H1 (cell line): ENCODE measurements around the gene LRCH1. TPM values are rescaled to one million over a fixed set of nuclear protein-coding genes. Genes with fewer than 3 reads are reported as not detected.

ENCODE experiments used
- ATF2 ChIP-seq: IDR thresholded peaks from 2 replicates; pipeline ENCODE4 v1.6.1; 2012; ENCODE audit warnings: low read length, inconsistent platforms
- GABPA ChIP-seq: IDR thresholded peaks from 2 replicates; pipeline ENCODE4 v1.6.1; 2011; ENCODE audit warnings: mild to moderate bottlenecking, low read length, moderate library complexity, borderline replicate concordance; ENCODE audit not compliant: insufficient read depth
- NANOG ChIP-seq: IDR thresholded peaks from 2 replicates; pipeline ENCODE4 v1.6.1; 2011; ENCODE audit warnings: low read length, low read depth, mild to moderate bottlenecking, inconsistent platforms; ENCODE audit not compliant: insufficient read depth, poor library complexity, severe bottlenecking
- SP2 ChIP-seq: IDR thresholded peaks from 2 replicates; pipeline ENCODE4 v1.6.1; 2012; ENCODE audit warnings: mild to moderate bottlenecking, low read length, inconsistent platforms
- TCF12 ChIP-seq: IDR thresholded peaks from 2 replicates; pipeline ENCODE4 v1.6.1; 2011; ENCODE audit warnings: low read depth, mild to moderate bottlenecking, low read length
- polyA plus RNA-seq, 7 experiments: library from polyadenylated mRNA; depleted of rRNA in 3 of 7; stranded (reverse) in 5 of 7; unstranded in 2 of 7; fragments of >200 nt in 5 of 7; fragments of 200-250 nt in 2 of 7; gene quantifications; 1 replicate in 5 of 7; 2 replicates in 1 of 7; 4 replicates in 1 of 7; pipeline versions ENCODE4 v1.2.1 to v1.2.3, GENCODE V29; 2011 to 2013; ENCODE audit warnings: missing spikeins in 2 of 7, mixed read lengths in 2 of 7
- total RNA-seq: library from RNA; stranded (reverse); fragmentation: NEBNext Ultra II Directional; extraction: Animal tissue kit (Norgen Biotek cat#: 25700); gene quantifications from 2 replicates; pipeline ENCODE4 v1.2.1, GENCODE V29; 2021
- TF ChIP-seq, protein P1 (sequence below): fragments of 300-600 bp; sonication (generic); IDR thresholded peaks from 2 replicates; pipeline ENCODE4 v1.7.1; 2012; ENCODE audit warnings: low read length, moderate library complexity, mild to moderate bottlenecking, inconsistent platforms; ENCODE audit not compliant: insufficient replicate concordance
- TF ChIP-seq, protein P2 (sequence below), 3 experiments: IDR thresholded peaks; 1 replicate in 2 of 3; 2 replicates in 1 of 3; pipeline versions ENCODE4 v1.5.1 to v1.6.1; 2011; ENCODE audit warnings: low read length in 3 of 3, mild to moderate bottlenecking in 3 of 3, inconsistent platforms in 2 of 3, low read depth in 1 of 3, moderate library complexity in 1 of 3; ENCODE audit not compliant: insufficient read depth in 1 of 3; ENCODE audit errors: control extremely low read depth in 1 of 3

Gene LRCH1
- total and polyA plus RNA-seq, 2 of the 8 experiments (the other 6 are each of a cell fraction or from before 2014, with no cell fraction given) = 3.0 to 10.1 TPM

- TF ChIP-seq, protein P1, sequence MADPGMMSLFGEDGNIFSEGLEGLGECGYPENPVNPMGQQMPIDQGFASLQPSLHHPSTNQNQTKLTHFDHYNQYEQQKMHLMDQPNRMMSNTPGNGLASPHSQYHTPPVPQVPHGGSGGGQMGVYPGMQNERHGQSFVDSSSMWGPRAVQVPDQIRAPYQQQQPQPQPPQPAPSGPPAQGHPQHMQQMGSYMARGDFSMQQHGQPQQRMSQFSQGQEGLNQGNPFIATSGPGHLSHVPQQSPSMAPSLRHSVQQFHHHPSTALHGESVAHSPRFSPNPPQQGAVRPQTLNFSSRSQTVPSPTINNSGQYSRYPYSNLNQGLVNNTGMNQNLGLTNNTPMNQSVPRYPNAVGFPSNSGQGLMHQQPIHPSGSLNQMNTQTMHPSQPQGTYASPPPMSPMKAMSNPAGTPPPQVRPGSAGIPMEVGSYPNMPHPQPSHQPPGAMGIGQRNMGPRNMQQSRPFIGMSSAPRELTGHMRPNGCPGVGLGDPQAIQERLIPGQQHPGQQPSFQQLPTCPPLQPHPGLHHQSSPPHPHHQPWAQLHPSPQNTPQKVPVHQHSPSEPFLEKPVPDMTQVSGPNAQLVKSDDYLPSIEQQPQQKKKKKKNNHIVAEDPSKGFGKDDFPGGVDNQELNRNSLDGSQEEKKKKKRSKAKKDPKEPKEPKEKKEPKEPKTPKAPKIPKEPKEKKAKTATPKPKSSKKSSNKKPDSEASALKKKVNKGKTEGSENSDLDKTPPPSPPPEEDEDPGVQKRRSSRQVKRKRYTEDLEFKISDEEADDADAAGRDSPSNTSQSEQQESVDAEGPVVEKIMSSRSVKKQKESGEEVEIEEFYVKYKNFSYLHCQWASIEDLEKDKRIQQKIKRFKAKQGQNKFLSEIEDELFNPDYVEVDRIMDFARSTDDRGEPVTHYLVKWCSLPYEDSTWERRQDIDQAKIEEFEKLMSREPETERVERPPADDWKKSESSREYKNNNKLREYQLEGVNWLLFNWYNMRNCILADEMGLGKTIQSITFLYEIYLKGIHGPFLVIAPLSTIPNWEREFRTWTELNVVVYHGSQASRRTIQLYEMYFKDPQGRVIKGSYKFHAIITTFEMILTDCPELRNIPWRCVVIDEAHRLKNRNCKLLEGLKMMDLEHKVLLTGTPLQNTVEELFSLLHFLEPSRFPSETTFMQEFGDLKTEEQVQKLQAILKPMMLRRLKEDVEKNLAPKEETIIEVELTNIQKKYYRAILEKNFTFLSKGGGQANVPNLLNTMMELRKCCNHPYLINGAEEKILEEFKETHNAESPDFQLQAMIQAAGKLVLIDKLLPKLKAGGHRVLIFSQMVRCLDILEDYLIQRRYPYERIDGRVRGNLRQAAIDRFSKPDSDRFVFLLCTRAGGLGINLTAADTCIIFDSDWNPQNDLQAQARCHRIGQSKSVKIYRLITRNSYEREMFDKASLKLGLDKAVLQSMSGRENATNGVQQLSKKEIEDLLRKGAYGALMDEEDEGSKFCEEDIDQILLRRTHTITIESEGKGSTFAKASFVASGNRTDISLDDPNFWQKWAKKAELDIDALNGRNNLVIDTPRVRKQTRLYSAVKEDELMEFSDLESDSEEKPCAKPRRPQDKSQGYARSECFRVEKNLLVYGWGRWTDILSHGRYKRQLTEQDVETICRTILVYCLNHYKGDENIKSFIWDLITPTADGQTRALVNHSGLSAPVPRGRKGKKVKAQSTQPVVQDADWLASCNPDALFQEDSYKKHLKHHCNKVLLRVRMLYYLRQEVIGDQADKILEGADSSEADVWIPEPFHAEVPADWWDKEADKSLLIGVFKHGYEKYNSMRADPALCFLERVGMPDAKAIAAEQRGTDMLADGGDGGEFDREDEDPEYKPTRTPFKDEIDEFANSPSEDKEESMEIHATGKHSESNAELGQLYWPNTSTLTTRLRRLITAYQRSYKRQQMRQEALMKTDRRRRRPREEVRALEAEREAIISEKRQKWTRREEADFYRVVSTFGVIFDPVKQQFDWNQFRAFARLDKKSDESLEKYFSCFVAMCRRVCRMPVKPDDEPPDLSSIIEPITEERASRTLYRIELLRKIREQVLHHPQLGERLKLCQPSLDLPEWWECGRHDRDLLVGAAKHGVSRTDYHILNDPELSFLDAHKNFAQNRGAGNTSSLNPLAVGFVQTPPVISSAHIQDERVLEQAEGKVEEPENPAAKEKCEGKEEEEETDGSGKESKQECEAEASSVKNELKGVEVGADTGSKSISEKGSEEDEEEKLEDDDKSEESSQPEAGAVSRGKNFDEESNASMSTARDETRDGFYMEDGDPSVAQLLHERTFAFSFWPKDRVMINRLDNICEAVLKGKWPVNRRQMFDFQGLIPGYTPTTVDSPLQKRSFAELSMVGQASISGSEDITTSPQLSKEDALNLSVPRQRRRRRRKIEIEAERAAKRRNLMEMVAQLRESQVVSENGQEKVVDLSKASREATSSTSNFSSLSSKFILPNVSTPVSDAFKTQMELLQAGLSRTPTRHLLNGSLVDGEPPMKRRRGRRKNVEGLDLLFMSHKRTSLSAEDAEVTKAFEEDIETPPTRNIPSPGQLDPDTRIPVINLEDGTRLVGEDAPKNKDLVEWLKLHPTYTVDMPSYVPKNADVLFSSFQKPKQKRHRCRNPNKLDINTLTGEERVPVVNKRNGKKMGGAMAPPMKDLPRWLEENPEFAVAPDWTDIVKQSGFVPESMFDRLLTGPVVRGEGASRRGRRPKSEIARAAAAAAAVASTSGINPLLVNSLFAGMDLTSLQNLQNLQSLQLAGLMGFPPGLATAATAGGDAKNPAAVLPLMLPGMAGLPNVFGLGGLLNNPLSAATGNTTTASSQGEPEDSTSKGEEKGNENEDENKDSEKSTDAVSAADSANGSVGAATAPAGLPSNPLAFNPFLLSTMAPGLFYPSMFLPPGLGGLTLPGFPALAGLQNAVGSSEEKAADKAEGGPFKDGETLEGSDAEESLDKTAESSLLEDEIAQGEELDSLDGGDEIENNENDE = no peak
- no peak for TF ChIP-seq TCF12
- TF ChIP-seq SP2 = no peak
- TF ChIP-seq GABPA = no peak
- TF ChIP-seq, protein P2, sequence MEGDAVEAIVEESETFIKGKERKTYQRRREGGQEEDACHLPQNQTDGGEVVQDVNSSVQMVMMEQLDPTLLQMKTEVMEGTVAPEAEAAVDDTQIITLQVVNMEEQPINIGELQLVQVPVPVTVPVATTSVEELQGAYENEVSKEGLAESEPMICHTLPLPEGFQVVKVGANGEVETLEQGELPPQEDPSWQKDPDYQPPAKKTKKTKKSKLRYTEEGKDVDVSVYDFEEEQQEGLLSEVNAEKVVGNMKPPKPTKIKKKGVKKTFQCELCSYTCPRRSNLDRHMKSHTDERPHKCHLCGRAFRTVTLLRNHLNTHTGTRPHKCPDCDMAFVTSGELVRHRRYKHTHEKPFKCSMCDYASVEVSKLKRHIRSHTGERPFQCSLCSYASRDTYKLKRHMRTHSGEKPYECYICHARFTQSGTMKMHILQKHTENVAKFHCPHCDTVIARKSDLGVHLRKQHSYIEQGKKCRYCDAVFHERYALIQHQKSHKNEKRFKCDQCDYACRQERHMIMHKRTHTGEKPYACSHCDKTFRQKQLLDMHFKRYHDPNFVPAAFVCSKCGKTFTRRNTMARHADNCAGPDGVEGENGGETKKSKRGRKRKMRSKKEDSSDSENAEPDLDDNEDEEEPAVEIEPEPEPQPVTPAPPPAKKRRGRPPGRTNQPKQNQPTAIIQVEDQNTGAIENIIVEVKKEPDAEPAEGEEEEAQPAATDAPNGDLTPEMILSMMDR (IDR thresholded peaks at IDR 0.05; ENCODE audit: control extremely low read depth in 1 of 3, insufficient read depth in 1 of 3, low read depth in 1 of 3, low read length in 3 of 3) = no peak
- no peak for TF ChIP-seq NANOG
- no peak for TF ChIP-seq ATF2
Observed at GRCh38 chr13:46687810-46688209, 134.8 kb downstream of the LRCH1 start (continued).
